Stimulated activated CD4-positive, alpha-beta T cell treated with anti-CD3 and anti-CD28 coated beads, Interleukin-1b, Interleukin-23, amount 100 ng/mL, for 24 hours (primary cell): ENCODE results near the gene NBR1.
"Not testable (repeated sequence)": the region's sequence is repeated elsewhere in the genome, so short reads cannot be mapped to it uniquely, and the experiment has no call there.

Experiments
- DNase-seq, 4 experiments: peaks; one replicate each; pipeline ENCODE4 v3.0.0-alpha.2; 2020; ENCODE audit warnings: low read depth in 4 of 4, low spot score in 1 of 4

Gene NBR1, protein sequence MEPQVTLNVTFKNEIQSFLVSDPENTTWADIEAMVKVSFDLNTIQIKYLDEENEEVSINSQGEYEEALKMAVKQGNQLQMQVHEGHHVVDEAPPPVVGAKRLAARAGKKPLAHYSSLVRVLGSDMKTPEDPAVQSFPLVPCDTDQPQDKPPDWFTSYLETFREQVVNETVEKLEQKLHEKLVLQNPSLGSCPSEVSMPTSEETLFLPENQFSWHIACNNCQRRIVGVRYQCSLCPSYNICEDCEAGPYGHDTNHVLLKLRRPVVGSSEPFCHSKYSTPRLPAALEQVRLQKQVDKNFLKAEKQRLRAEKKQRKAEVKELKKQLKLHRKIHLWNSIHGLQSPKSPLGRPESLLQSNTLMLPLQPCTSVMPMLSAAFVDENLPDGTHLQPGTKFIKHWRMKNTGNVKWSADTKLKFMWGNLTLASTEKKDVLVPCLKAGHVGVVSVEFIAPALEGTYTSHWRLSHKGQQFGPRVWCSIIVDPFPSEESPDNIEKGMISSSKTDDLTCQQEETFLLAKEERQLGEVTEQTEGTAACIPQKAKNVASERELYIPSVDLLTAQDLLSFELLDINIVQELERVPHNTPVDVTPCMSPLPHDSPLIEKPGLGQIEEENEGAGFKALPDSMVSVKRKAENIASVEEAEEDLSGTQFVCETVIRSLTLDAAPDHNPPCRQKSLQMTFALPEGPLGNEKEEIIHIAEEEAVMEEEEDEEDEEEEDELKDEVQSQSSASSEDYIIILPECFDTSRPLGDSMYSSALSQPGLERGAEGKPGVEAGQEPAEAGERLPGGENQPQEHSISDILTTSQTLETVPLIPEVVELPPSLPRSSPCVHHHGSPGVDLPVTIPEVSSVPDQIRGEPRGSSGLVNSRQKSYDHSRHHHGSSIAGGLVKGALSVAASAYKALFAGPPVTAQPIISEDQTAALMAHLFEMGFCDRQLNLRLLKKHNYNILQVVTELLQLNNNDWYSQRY

DNA sequence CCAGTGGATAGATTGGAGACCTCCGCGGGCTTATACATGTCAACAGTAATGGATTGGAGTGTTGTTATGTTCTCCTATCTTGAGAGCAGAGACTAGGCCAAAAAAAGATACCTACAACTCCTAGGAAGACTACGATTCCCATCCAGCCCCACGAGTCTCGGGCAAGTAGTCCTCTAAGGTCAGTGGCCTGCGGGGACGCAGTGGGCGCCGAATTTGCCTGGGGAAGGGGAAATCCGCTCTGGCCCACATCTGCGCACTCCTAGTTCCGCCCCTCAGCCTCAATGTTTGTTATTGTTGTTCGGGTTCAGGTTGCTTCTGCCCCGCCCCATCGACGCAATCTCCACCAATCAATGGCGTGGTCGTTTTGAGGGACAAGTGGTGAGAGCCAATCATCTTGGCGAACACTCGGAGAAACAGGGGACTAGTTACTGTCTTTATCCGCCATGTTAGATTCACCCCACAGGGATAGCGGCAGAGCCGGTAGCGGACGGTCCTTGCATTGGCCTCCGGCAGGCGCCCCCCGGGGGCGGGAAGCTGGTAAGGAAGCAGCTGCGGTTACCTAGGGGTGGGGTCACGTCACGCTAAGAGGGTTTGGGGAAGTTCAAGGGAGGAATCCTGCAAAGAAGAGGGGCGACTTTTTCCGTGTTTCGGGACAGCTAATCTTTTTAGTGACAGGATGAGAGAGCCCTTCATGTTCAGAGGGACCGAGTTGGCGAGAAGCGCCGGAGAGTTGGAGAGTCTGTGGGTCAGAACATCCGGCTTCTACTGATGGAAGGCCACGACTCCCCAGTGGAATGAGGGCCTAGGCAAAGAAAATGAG, at the start of gene NBR1:
Gene NBR1, plus strand, starts transcription at position 449 of the 820 bp plus-strand sequence. CDS start 4,586 bp downstream, outside the sequence.
- DNase-seq: peak; percentile 78 to 89 (median 86)

DNA sequence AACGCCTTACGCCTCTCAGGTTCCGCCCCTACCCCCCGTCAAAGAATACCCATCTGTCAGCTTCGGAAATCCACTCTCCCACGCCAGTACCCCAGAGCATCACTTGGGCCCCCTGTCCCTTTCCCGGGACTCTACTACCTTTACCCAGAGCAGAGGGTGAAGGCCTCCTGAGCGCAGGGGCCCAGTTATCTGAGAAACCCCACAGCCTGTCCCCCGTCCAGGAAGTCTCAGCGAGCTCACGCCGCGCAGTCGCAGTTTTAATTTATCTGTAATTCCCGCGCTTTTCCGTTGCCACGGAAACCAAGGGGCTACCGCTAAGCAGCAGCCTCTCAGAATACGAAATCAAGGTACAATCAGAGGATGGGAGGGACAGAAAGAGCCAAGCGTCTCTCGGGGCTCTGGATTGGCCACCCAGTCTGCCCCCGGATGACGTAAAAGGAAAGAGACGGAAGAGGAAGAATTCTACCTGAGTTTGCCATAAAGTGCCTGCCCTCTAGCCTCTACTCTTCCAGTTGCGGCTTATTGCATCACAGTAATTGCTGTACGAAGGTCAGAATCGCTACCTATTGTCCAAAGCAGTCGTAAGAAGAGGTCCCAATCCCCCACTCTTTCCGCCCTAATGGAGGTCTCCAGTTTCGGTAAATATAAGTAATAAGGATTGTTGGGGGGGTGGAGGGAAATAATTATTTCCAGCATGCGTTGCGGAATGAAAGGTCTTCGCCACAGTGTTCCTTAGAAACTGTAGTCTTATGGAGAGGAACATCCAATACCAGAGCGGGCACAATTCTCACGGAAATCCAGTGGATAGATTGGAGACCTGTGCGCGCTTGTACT, 45.7 kb upstream of the NBR1 start, which contains the start of gene BRCA1:
Gene BRCA1, minus strand, starts transcription at position 232 of the 834 bp plus-strand sequence. CDS start 1,268 bp downstream, outside the sequence.
- peak; percentile 82 to 91 (median 87) for DNase-seq

DNA sequence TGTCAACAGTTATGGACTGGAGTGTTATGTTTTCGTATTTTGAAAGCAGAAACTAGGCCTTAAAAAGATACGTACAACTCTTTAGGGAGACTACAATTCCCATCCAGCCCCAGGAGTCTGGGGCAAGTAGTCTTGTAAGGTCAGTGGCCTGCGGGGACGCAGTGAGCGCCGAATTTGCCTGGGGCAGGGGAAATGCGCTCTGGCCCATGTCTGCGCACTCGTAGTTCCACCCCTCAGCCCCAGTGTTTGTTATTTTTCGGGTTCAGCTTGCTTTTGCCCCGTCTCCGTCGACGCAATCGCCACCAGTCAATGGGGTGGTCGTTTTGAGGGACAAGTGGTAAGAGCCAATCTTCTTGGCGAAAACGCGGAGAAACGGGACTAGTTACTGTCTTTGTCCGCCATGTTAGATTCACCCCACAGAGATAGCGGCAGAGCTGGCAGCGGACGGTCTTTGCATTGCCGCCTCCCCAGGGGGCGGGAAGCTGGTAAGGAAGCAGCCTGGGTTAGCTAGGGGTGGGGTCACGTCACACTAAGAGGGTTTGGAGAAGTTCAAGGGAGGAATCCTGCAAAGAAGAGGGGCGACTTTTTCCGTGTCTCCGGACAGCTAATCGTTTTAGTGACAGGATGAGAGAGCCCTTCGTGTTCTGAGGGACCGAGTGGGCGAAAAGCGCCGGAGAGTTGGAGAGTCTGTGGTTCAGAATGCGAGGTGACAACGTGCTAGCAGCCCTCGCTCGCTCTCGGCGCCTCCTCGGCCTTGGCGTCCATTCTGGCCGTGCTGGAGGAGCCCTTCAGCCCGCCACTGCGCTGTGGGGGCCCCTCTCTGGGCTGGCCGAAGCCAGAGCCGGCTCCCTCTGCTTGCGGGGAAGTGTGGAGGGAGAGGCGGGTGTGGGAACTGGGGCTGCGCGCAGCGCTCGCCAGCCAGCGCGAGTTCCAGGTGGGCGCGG, 44.8 kb upstream of the NBR1 start:
- DNase-seq: no peak

DNA sequence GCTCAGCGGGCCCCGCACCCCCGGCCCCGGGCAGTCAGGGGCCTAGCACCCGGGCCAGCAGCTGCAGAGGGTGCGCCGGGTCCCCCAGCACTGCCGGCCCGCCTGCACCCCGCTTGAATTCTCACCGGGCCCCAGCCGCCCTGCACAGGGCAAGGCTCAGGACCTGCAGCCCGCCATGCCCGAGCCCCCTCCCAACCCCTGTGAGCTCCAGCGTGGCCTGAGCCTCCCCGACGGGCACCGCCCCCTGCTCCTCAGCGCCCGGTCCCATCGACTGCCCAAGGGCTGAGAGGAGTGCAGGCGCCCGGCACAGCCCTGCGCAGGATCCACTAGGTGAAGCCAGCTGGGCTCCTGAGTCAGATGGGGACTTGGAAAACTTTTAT, 44.1 kb upstream of the NBR1 start:
- DNase-seq: no peak

DNA sequence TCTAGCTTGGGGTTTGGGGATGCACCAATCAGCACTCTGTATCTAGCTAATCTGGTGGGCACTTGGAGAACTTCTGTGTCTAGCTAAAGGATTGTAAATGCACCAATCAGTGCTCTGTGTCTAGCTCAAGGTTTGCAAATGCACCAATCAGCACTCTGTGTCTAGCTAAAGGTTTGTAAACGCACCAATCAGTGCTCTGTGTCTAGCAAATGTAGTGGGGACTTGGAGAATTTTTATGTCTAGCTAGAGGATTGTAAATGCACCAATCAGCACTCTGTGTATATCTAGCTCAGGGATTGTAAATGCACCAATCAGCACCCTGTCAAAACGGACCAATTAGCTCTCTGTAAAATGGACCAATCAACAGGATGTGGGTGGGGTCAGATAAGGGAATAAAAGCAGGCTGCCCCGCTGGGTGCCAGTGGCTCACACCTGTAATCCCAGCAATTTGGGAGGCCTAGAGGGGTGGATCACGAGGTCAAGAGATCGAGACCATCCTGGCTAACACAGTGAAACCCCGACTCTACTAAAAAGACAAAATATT, 43.6 kb upstream of the NBR1 start:
- DNase-seq: not testable (repeated sequence)

DNA sequence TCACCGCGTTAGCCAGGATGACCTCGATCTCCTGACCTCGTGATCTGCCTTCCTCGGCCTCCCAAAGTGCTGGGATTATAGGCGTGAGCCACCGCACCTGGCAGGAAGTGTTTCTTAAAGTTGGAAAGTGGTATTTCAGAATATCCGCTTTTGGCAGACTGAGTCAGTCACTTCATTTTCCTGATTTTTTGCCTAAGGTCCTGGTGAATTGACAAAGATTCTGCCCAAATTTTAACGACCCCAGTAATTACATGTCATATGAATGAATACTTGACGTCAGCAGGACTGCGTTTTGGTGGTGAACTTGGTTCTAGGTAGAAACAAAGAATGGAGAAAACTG, 41.4 kb upstream of the NBR1 start:
- DNase-seq: no peak

DNA sequence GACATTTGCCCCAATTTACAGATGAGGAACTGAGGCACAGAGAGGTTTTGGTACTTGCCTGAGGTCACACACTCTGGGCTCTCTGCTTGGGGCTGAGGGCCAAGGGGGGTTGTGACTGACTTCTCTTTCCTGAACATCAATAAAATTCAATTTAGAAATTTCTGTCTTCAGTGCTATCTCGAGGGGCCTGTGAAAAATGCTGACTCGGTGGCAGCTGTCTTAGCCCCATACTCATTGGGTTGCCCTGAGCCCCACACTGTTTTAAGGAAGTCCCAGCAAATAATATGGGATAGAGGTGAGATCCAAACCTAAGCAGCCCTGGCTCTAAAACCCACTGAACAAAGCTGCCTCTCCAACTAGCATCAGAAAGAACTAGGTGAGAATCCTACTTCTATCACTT, 38.9 kb upstream of the NBR1 start:
- DNase-seq: no peak

DNA sequence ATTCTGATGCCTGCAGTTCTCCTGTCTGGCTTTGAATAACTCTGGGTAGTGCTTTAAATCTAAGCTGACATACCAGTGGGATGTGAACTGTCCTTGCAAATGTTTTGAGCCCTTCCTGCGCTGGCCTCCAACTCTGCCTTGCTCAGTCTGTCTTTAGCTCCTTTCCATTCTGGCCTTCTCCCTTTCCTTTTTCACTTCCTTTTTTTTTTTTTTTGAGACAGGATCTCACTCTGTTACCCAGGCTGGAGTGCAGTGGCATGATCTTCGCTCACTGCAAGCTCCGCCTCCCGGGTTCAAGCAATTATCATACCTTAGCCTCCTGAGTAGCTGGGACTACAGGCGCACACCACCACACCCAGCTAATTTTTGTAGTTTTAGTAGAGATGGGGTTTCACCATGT, 37.6 kb upstream of the NBR1 start:
- DNase-seq: not testable (repeated sequence)

DNA sequence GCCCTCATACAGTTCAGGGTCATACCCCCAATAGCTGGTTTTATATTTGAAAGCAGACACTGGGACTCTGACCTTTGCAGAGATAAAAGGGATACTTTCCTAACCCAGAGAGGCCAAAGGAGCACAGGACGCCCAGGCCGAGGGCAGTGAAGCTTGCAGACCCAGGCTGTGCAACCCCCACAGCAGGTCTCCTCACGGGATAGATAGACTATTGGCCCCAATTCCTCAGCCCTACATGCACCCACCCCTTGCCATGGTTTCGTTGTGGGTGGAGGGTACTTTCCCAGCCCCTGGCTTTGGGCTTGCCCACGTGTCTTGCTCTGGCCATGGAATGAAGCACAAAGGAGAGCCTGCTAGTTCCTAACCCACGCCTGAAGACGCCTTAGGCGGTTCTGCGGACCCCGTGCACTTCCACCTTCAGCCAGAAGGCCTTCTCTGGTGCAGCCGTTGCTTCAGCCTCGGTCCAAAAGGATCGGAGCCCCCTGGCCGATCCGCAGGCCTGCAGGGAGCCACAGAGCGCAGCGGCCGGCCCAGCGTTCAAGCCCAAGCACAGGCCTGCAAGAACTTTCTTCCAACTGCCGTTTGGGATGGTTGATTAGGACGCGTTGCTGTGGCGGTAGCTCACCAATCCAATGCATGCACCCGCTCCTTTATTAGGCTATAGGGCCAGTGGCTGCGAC, 36.1 kb upstream of the NBR1 start:
- no peak for DNase-seq

DNA sequence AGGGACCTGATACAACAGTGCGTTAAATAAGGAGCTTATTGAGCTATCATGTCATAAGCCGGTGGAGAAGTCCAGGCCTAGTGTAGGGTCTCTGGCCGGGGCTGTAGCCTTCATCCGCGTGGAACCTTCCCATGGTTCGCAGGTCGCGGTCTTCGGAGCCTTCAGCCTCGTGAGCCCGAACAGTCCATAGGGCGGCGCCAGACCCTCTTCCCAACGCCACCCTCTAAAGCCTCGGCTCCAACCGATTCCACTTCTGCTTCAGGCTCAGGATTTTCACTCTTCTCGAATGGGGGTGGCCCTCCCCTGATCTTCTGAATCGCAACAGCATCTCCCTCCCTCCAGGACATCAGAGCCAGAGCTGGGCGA, 35.6 kb upstream of the NBR1 start:
- DNase-seq: no peak

DNA sequence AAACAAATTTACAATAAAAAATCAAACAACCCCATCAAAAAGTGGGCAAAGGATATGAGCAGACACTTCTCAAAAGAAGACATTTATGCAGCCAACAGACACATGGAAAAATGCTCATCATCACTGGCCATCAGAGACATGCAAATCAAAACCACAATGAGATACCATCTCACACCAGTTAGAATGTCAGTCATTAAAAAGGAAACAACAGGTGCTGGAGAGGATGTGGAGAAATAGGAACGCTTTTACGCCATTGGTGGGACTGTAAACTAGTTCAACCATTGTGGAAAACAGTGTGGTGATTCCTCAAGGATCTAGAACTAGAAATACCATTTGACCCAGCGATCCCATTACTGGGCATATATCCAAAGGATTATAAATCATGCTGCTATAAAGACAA, 34.4 kb upstream of the NBR1 start:
- DNase-seq: not testable (repeated sequence)

DNA sequence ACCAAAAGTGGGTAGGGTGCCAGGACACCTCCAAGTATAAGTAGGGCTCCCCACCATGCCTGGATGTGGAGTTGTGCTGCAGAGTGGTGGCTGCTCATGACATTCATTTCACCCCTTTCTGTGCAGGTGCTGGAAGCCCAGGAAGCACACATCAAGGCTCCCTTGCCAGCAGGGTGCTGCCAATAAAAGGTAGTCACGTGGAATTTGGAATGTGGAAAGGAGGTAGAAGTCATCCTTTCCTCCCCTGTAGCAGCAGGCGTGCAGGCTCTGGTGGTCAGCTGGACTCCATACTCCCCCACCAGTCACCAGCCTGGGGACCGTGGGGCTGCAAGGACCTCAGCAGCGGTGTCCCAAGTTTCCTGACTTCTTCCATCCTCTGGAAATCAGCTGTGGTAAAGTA, 32.5 kb upstream of the NBR1 start:
- DNase-seq: not testable (repeated sequence)

DNA sequence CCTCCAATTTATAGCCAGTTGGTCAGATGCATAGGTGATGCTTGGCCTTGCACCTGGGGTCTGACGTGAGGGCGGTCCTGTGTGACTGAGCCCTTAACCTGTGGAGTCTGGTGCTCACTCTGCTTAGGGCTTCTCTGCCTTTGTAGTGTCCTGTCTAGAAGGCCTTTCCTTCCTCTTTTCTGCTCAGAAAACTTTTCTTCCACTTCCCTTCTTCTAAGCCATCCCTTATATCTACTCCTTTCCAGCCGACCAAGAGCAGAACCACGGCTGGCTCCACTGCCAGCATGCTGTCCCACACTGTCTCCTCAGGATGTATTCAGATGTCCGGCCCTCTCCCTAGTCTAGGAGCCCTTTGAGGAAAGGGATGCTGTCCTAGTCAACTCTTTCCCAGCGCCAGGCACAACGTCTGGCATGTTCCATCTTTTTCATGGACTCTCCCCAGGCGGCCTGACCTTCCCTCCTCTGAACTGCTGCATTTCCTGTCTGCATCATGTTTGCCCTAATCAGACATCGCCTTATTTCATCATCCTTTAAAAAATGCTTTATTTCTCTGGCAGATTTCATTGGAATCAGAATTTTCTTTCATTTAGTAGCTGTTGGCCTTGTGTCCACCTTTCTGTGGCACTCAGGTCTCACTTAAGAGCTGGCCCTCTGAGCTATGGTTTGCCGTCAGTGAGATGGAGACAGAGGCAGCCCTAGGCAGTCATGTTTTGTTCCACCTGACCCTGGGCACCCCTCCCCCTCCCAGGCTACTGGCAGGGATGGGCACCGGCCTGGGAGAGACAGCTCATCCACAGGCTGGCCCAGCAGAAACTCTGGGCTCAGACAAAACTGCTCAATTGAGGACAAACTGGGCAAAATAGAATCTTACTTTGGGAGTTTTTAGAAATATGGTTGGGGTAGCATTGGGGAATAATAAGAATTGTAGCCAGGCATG, 30.4 kb upstream of the NBR1 start:
- DNase-seq: no peak

DNA sequence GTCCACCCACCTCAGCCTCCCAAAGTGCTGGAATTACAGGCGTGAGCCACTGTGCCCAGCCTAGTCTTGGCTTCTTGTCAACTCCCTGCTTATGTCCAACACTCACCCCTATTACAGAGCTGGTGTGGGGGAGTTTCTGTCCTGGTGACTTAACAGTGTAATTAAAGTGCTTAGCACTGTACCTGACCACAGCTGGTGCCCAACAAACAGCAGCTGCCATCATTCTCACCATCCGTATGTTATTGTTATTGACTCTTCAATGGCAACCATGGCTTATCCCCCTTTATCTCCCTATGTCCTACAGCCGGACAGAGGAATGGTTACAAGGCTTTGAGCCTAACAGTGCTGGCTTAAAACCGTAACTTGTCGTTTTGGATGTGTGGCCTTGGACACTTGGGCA, 28.9 kb upstream of the NBR1 start:
- DNase-seq: no peak

DNA sequence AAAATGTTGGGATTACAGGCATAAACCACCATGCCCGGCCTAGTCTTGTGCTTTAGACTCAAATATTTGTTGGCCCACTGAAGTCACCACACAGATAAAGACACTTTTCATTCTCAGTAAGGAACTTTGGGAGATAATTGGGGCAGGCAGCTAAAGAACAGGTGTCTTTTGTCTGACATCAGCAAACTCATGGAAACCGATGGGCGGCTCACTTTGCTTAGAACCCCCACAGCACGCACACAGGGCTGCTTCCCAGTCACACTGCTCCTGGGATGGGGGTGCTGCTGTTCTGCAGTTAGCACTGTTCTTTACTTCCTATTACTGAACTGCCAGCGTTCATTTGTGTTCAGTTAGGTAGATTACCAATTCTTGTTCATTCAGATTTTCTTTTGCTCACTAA, 27.8 kb upstream of the NBR1 start:
- DNase-seq: no peak

DNA sequence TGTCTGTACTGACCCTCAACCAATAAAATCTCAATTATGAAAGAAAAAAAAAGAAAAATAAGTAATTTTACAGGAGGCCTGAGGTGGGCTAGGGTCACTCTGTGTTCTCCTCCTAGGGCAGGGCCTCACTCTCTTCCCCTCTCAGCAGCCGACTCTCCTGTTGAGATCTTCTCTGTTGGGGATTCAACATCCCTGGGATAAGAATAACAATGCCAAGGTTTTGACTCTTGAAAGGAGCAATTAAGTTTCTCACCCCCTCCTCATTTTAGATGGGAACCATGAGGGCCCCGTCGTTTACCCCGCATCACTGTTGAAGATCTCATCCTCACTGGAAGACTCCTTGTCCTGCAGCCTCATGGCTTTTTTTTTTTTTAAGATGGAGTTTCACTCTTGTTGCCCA, 24.4 kb upstream of the NBR1 start:
- DNase-seq: no peak

DNA sequence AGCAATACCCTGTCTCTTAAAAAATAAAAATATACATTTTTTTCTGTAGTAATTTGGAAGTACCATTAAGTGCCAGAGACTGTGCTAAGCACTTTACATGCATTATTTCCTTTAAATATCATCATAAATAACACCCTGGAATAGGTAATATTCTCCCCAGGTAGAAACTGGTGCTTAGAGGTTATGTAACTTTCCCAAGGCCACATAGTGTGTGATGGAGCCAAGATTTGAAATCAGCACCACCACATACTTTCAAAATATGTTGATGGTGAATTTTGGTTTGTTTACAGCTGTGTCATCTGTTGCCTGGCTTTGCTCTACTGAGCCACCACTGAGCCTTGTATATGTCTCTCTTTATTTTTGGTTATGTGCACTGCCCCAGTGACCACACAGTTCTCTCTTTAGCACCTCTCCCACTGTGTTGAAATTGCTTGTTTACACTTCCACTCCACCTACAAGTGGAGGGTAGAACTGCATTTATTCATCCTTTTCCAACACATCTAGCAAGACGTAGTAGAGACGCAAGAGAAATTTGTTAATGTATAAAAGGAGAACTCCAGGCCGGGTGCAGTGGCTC, 19.0 kb upstream of the NBR1 start:
- DNase-seq: no peak
